GM12892 (cell line): ENCODE measurements around the gene HECW1.
"Not testable (repeated sequence)": the region's sequence is repeated elsewhere in the genome, so short reads cannot be mapped to it uniquely, and the experiment has no call there.

Source experiments
- DNase-seq: peaks from one replicate; pipeline ENCODE4 v3.0.0; 2011; ENCODE audit not compliant: insufficient read length
- FAIRE-seq: peaks from 2 replicates; lab custom pipeline; 2011; peaks lifted over from hg19 to GRCh38; lab: Jason Lieb, UNC
- POLR2A ChIP-seq: IDR thresholded peaks from 2 replicates; pipeline ENCODE4 v1.6.1; 2011; ENCODE audit warnings: low read depth, low read length, control low read depth
- POLR2AphosphoS5 ChIP-seq: IDR thresholded peaks from 2 replicates; pipeline ENCODE4 v1.6.1; 2011; ENCODE audit warnings: low read depth, low read length, control low read depth
- TAF1 ChIP-seq: IDR thresholded peaks from 2 replicates; pipeline ENCODE4 v1.6.1; 2011; ENCODE audit warnings: low read depth, mild to moderate bottlenecking, control low read depth, low read length, borderline replicate concordance

HECW1 gene

GRCh38 chr7:43476896-43477295 is 364.4 kb downstream of the HECW1 start:
- DNase-seq: no peak
- FAIRE-seq: no peak
- TF ChIP-seq POLR2A (no peak), TAF1 (no peak), POLR2AphosphoS5 (no peak)

GRCh38 chr7:43479042-43479441 is 366.6 kb downstream of the HECW1 start:
- TF ChIP-seq TAF1 (no peak), POLR2AphosphoS5 (no peak), POLR2A (no peak)
- FAIRE-seq: no peak
- no peak for DNase-seq

DNA sequence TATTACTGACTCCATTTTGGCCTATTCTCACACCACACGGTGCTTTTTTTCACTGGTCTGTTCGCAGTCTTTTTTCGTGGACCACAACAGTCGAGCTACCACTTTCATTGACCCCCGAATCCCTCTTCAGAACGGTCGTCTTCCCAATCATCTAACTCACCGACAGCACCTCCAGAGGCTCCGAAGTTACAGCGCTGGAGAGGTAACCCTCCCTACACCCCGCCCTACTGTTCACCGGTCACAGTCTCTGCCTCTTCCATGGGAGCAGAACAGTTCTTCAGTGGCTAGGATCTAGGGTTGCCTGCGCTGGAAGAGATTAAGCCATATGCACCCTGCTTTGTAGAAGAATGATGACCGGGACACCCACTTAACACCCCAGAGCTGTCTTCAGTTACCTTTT is 367.1 kb downstream of the HECW1 start:
- no peak for TF ChIP-seq POLR2A
- TF ChIP-seq TAF1: no peak
- TF ChIP-seq POLR2AphosphoS5: no peak
- DNase-seq (no peak), FAIRE-seq (no peak)

DNA sequence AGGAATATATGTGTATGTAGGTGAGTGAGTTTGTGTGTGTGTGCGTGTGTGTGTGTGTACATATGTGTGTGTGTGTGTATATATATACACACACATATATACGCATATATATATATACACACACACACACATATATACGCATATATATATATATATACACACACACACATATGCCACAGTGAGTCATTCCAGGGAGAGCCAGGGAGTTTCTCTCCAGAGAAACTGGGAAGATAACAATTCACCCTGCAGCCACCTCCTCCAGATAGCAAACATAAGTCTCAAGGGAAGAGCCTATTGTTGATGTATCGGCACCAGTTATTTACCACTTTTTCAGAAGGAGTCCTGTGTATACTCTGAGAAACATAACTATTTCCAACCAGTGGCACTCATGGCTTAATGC is 368.1 kb downstream of the HECW1 start:
- no peak for DNase-seq
- TF ChIP-seq POLR2A (no peak), POLR2AphosphoS5 (no peak), TAF1 (no peak)
- no peak for FAIRE-seq

- no peak for TF ChIP-seq POLR2A
- TF ChIP-seq POLR2AphosphoS5: no peak
- no peak for TF ChIP-seq TAF1
- no peak for DNase-seq
- FAIRE-seq: no peak
These were observed 369.6 kb downstream of the HECW1 start for GRCh38 chr7:43481902-43482678.

DNA sequence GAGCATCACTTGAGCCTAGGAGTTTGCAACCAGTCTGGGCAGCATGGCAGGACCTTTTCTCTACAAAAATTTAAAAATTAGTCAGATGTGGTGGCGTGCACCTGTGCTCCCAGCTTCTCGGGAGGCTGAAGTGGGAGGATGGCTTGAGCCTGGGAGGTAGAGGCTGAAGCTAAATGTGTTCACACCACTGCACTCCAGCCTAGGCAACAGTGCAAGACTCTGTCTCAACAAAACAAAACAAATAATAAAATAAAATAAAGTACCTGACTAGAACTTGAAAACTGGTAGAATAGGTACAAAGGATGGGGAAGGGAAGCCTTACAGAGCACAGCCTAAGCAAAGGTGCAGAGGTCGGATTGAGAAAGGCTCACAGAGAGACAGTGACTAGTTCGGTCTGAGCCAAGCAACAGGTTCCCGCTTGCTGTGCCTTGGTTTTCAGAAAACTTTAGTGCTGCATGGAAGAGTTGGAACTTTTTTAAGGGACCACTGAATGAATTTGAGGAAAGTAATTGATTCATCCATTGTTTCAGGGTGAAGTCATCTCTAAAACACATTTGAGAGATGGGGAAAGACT is 370.3 kb downstream of the HECW1 start:
- TF ChIP-seq POLR2A (no peak), TAF1 (no peak), POLR2AphosphoS5 (no peak)
- no peak for DNase-seq
- FAIRE-seq: no peak

DNA sequence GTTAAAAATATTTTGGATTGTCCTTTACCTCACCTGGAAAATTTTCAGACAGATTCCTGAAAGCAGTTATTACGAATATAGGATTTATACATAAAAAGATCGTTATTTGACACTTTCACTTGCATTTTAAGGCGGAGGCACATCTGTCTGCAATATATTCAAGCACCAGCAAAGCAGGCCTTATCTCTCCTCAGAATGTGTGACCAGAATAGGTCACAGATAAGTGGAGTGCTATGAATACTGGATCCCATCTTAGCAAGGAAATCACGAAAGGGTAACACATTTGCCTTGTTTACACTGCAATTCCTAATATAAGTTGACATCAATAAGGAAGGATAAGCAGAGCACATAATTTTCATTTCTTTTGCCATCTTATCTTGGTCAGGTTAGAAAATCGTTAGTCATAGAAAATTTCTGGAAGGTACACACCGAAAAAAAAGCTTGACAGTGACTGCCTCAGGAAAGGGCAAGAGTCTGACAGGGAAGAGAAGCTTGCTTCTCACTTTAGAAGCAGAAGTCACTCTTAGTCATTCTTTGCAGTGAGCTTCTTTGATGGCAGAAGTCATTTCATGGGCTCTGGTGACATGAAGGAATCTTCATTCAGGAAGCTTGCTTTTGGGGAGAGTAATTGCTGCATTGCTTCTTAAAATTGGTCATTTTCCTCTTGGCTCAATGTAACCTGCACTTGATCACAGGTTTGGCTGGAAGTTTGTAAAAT is 372.4 kb downstream of the HECW1 start:
- no peak for FAIRE-seq
- no peak for DNase-seq
- no peak for TF ChIP-seq POLR2AphosphoS5

- DNase-seq: no peak
- no peak for TF ChIP-seq TAF1
- no peak for TF ChIP-seq POLR2A
- no peak for TF ChIP-seq POLR2AphosphoS5
- no peak for FAIRE-seq
These were observed 373.1 kb downstream of the HECW1 start for GRCh38 chr7:43485580-43485979.

- not testable (repeated sequence) for DNase-seq, FAIRE-seq
These were observed 373.6 kb downstream of the HECW1 start for GRCh38 chr7:43486008-43486407.

- DNase-seq (no peak), FAIRE-seq (no peak)
- TF ChIP-seq POLR2A (no peak), TAF1 (no peak), POLR2AphosphoS5 (no peak)
These were observed 374.2 kb downstream of the HECW1 start for GRCh38 chr7:43486634-43487033.

GRCh38 chr7:43487731-43488073 is 375.3 kb downstream of the HECW1 start:
- FAIRE-seq (no peak), DNase-seq (no peak)
- no peak for TF ChIP-seq POLR2AphosphoS5
- no peak for TF ChIP-seq TAF1
- no peak for TF ChIP-seq POLR2A

DNA sequence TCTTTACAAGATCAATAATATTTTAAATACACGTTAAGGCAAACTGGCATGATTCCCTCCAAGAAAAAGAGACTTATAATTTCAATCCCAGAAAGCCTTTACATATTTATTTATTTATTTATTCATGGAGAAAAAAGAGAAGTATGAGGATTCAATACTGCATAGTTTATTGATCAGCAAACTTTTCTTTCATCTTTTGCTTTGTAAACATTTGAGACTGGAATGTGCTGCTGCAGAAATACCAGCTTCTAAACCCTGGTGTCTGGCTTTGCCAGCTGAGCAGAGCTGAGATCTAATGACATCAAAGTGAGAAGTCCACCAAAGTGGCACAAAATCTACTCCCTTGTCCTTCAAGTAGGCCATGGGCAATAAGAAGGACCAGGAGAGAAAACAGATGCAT is 376.8 kb downstream of the HECW1 start:
- no peak for FAIRE-seq
- DNase-seq: no peak
- TF ChIP-seq POLR2AphosphoS5 (no peak), TAF1 (no peak), POLR2A (no peak)
